ENCODE data around the gene TRIM24.

DNA sequence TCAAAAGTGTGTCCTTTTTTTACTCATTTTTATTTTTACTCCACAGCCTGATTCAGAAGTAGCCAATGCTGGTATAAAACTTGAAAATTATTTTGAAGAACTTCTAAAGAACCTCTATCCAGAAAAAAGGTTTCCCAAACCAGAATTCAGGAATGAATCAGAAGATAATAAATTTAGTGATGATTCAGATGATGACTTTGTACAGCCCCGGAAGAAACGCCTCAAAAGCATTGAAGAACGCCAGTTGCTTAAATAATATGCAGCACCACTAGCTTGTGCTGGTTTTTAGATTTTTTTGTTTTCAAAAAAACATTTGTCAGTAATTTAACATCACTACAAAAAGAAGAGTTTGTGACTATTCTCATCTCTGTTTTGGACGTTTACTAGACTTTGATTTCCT lies 124.6 kb downstream of the TRIM24 start:
- TF ChIP-seq, protein P1, sequence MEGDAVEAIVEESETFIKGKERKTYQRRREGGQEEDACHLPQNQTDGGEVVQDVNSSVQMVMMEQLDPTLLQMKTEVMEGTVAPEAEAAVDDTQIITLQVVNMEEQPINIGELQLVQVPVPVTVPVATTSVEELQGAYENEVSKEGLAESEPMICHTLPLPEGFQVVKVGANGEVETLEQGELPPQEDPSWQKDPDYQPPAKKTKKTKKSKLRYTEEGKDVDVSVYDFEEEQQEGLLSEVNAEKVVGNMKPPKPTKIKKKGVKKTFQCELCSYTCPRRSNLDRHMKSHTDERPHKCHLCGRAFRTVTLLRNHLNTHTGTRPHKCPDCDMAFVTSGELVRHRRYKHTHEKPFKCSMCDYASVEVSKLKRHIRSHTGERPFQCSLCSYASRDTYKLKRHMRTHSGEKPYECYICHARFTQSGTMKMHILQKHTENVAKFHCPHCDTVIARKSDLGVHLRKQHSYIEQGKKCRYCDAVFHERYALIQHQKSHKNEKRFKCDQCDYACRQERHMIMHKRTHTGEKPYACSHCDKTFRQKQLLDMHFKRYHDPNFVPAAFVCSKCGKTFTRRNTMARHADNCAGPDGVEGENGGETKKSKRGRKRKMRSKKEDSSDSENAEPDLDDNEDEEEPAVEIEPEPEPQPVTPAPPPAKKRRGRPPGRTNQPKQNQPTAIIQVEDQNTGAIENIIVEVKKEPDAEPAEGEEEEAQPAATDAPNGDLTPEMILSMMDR (IDR thresholded peaks at IDR 0.05; ENCODE audit: low read length): no peak
- TF ChIP-seq EZH2 (optimal IDR thresholded peaks at IDR 0.05; ENCODE audit: low read depth, low read length): no peak

All from MM.1S (cell line).